Adipose tissue (tissue), 3 donors: Measurements from ENCODE around the gene SASH3. TPM values are rescaled to one million over a fixed set of nuclear protein-coding genes. Genes with fewer than 3 reads are reported as not detected.
"Not testable (repeated sequence)": the region's sequence is repeated elsewhere in the genome, so short reads cannot be mapped to it uniquely, and the experiment has no call there.

Experiments
- H3K27ac ChIP-seq: one replicate; pipeline ENCODE4 v1.5.1; 2013; ENCODE audit warnings: low read depth, low read length
- WGBS, 3 donors: extraction: QIAGEN DNeasy Blood & Tissue Kit; methylation state at CpG; one replicate each; pipeline ENCODE4 v1.1.7; 2013; 5-methylcytosine and 5-hydroxymethylcytosine counted together
- polyA plus RNA-seq, 3 donors: library from polyadenylated mRNA; stranded (reverse); fragments of 200-250 nt; gene quantifications; one replicate each; pipeline ENCODE4 v1.2.3, GENCODE V29; 2013
- donor health status: healthy with polysubstance abuse.
- donor health status: Bipolar disorder and iron deficiency.
- donor health status: healthy.

The SASH3 gene
- polyA plus RNA-seq = 10 to 100 TPM in 2 of 3 donors, 1 to 10 TPM in 1; 2.8 to 14.9 (median 10.7) TPM

- WGBS, 3 donors = 46 to 85% (median 64%) methylated on average over 13 of the region's 13 CpGs
- H3K27ac ChIP-seq = no peak within 1 kb of the TSS
Observed at GRCh38 chrX:129779747-129780146, at the start of gene SASH3. Gene SASH3, plus strand, starts transcription at chrX:129779949. Its CDS starts 149 bp downstream, at chrX:129780098.

- H3K27ac ChIP-seq = no peak overlapping the region
Observed at GRCh38 chrX:129731228-129731627, 48.5 kb upstream of the SASH3 start.

GRCh38 chrX:129732857-129733256, 46.9 kb upstream of the SASH3 start:
- no peak overlapping the region for H3K27ac ChIP-seq
- 70 to 97% (median 91%) methylated on average over 2 of the region's 2 CpGs for WGBS, 3 donors

More at GRCh38 chrX:129731228-129731627, 48.5 kb upstream of the SASH3 start:
- 38 to 51% (median 45%) methylated on average over 2 of the region's 2 CpGs for WGBS, 3 donors

GRCh38 chrX:129733335-129733734, 46.4 kb upstream of the SASH3 start:
- no peak overlapping the region for H3K27ac ChIP-seq
- WGBS, 3 donors = 77 to 95% (median 83%) methylated on average over 4 of the region's 4 CpGs

- 39 to 61% (median 56%) methylated on average over 6 of the region's 6 CpGs for WGBS, 3 donors
- no peak overlapping the region for H3K27ac ChIP-seq
Observed at GRCh38 chrX:129736491-129736890, 43.3 kb upstream of the SASH3 start.

GRCh38 chrX:129737916-129738315, 41.8 kb upstream of the SASH3 start:
- 46 to 65% (median 63%) methylated on average over 5 of the region's 5 CpGs for WGBS, 3 donors
- no peak overlapping the region for H3K27ac ChIP-seq

GRCh38 chrX:129738466-129739308, 41.1 kb upstream of the SASH3 start, which contains the start of gene XPNPEP2:
Gene XPNPEP2, plus strand, starts transcription at chrX:129738979. Its CDS starts 235 bp downstream, at chrX:129739214.
- WGBS, 3 donors = 38 to 47% (median 40%) methylated on average over 6 to 13 of the region's 13 CpGs
- H3K27ac ChIP-seq = peak within 1 kb of the TSS; percentile 38

GRCh38 chrX:129739578-129739977, 40.2 kb upstream of the SASH3 start:
- WGBS, 3 donors = 69 to 80% (median 73%) methylated on average over 4 of the region's 4 CpGs

GRCh38 chrX:129741880-129742758, 37.6 kb upstream of the SASH3 start:
- no peak overlapping the region for H3K27ac ChIP-seq
- WGBS, 3 donors = 25 to 49% (median 44%) methylated on average over 14 to 19 of the region's 21 CpGs

More at GRCh38 chrX:129739578-129739977, 40.2 kb upstream of the SASH3 start:
- no peak overlapping the region for H3K27ac ChIP-seq

GRCh38 chrX:129742759-129743152, 37.0 kb upstream of the SASH3 start:
- WGBS, 3 donors = 68 to 87% (median 73%) methylated on average over 6 of the region's 6 CpGs

GRCh38 chrX:129743821-129744220, 35.9 kb upstream of the SASH3 start:
- WGBS, 3 donors = 70 to 73% (median 71%) methylated on average over 3 to 4 of the region's 4 CpGs

More at GRCh38 chrX:129742759-129743152, 37.0 kb upstream of the SASH3 start:
- not testable (repeated sequence) for H3K27ac ChIP-seq

GRCh38 chrX:129744861-129745321, 34.9 kb upstream of the SASH3 start:
- WGBS, 3 donors = 75 to 87% (median 76%) methylated on average over 10 of the region's 10 CpGs
- H3K27ac ChIP-seq = no peak overlapping the region

More at GRCh38 chrX:129743821-129744220, 35.9 kb upstream of the SASH3 start:
- H3K27ac ChIP-seq = no peak overlapping the region

- 67 to 74% (median 70%) methylated on average over 7 of the region's 7 CpGs for WGBS, 3 donors
Observed at GRCh38 chrX:129746557-129747470, 32.9 kb upstream of the SASH3 start.

GRCh38 chrX:129747533-129747932, 32.2 kb upstream of the SASH3 start:
- H3K27ac ChIP-seq = no peak overlapping the region
- WGBS, 3 donors = 60 to 93% (median 86%) methylated on average over 4 of the region's 4 CpGs

More at GRCh38 chrX:129746557-129747470, 32.9 kb upstream of the SASH3 start:
- H3K27ac ChIP-seq = no peak overlapping the region

GRCh38 chrX:129748305-129748704, 31.4 kb upstream of the SASH3 start:
- no peak overlapping the region for H3K27ac ChIP-seq
- 29 to 53% (median 45%) methylated on average over 4 of the region's 4 CpGs for WGBS, 3 donors

GRCh38 chrX:129749069-129749468, 30.7 kb upstream of the SASH3 start:
- WGBS, 3 donors = 27 to 61% (median 49%) methylated on average over 2 of the region's 2 CpGs
- H3K27ac ChIP-seq = no peak overlapping the region

GRCh38 chrX:129750971-129751370, 28.8 kb upstream of the SASH3 start:
- 66 to 84% (median 76%) methylated on average over 8 of the region's 8 CpGs for WGBS, 3 donors
- H3K27ac ChIP-seq = no peak overlapping the region
